DND-41 (cell line): Measurements from ENCODE around the gene GSTA5.

Source experiments
- ATAC-seq: fragments of 200-7000 bp; cut with Tn5 transposase; 3 replicates; pipeline ENCODE4 v1.9.1; 2021; ENCODE audit warnings: low read depth; ENCODE audit not compliant: insufficient read depth
- DNase-seq: peaks from one replicate; pipeline ENCODE4 v3.0.0-alpha.2; 2020
- H2AFZ ChIP-seq: 2 replicates; pipeline ENCODE4 v1.6.0; 2012; ENCODE audit warnings: low read depth, low read length
- H3K27ac ChIP-seq: 2 replicates; pipeline ENCODE4 v1.5.1; 2012; ENCODE audit warnings: low read length, inconsistent platforms
- H3K27me3 ChIP-seq: fragments of 200-600 bp; sonication (generic); 2 replicates; pipeline ENCODE4 v1.6.0; 2012; ENCODE audit warnings: low read length, mild to moderate bottlenecking, inconsistent platforms; ENCODE audit not compliant: insufficient read depth, poor library complexity
- H3K36me3 ChIP-seq: 2 replicates; pipeline ENCODE4 v1.5.1; 2012; ENCODE audit warnings: low read length, inconsistent platforms; ENCODE audit not compliant: insufficient read depth
- H3K4me1 ChIP-seq: 2 replicates; pipeline ENCODE4 v1.5.1; 2012; ENCODE audit warnings: mild to moderate bottlenecking, low read length; ENCODE audit not compliant: insufficient read depth
- H3K4me2 ChIP-seq: 2 replicates; pipeline ENCODE4 v1.6.0; 2012; ENCODE audit warnings: mild to moderate bottlenecking, moderate library complexity, low read length, inconsistent platforms; ENCODE audit not compliant: insufficient read depth
- H3K4me3 ChIP-seq, 2 experiments: fragments of 200-600 bp in 1 of 2; shearing (Covaris generic) in 1 of 2; 2 replicates each; pipeline ENCODE4 v1.5.1; 2012 to 2016; ENCODE audit warnings: inconsistent platforms in 2 of 2, low read length in 2 of 2, mild to moderate bottlenecking in 2 of 2, low read depth in 1 of 2, moderate library complexity in 1 of 2
- H3K79me2 ChIP-seq: 2 replicates; pipeline ENCODE4 v1.6.0; 2012; ENCODE audit warnings: low read length, inconsistent platforms; ENCODE audit not compliant: insufficient read depth
- H3K9ac ChIP-seq: 2 replicates; pipeline ENCODE4 v1.6.0; 2012; ENCODE audit warnings: low read depth, mild to moderate bottlenecking, inconsistent platforms, low read length, moderate library complexity
- H3K9me3 ChIP-seq: 2 replicates; pipeline ENCODE4 v1.5.1; 2012; ENCODE audit warnings: low read length, moderate library complexity, mild to moderate bottlenecking, inconsistent platforms; ENCODE audit not compliant: insufficient read depth, severe bottlenecking
- H4K20me1 ChIP-seq: 2 replicates; pipeline ENCODE4 v1.6.0; 2012; ENCODE audit warnings: low read length; ENCODE audit not compliant: insufficient read depth
- CTCF ChIP-seq: IDR thresholded peaks from 2 replicates; pipeline ENCODE4 v1.5.1; 2012; ENCODE audit warnings: borderline replicate concordance, low read length, moderate library complexity, mild to moderate bottlenecking; ENCODE audit not compliant: poor library complexity, severe bottlenecking; ENCODE audit errors: extremely low read depth
- EZH2 ChIP-seq: IDR thresholded peaks from 3 replicates; pipeline ENCODE4 v1.6.1; 2012; ENCODE audit warnings: borderline replicate concordance, low read depth, mild to moderate bottlenecking, moderate library complexity, low read length, inconsistent platforms; ENCODE audit not compliant: severe bottlenecking

Gene GSTA5

GRCh38 chr6:52840763-52841585 lies at the start of gene GSTA5:
Gene GSTA5 (minus strand): TSS chr6:52840813.
- ATAC-seq: no peak
- Histone ChIP-seq H3K4me2 (no peak within 1 kb of the TSS), H3K79me2 (no peaks in the 10 kb centered on the region), H3K4me3 (no peak within 1 kb of the TSS), H3K4me1 (no peaks in the 10 kb centered on the region), H3K9me3 (no peaks in the 10 kb centered on the region), H3K36me3 (no peaks in the 10 kb centered on the region), H2AFZ (no peak within 1 kb of the TSS), H3K27me3 (no peaks in the 10 kb centered on the region), H4K20me1 (no peaks in the 10 kb centered on the region), H3K27ac (no peak within 1 kb of the TSS), H3K9ac (no peak within 1 kb of the TSS)
- no peak for TF ChIP-seq EZH2
- no peak for TF ChIP-seq CTCF
- no peak for DNase-seq

- Histone ChIP-seq H3K79me2 (no peaks in the 10 kb centered on the region), H3K4me3 (no peak overlapping the region), H3K9me3 (no peaks in the 10 kb centered on the region), H3K36me3 (no peaks in the 10 kb centered on the region), H3K9ac (no peak overlapping the region), H2AFZ (no peak overlapping the region), H3K4me2 (no peak overlapping the region), H3K27me3 (peaks cover 3% of the 10 kb centered on the region), H4K20me1 (no peaks in the 10 kb centered on the region), H3K4me1 (no peaks in the 10 kb centered on the region), H3K27ac (no peak overlapping the region)
- TF ChIP-seq EZH2: no peak
- no peak for TF ChIP-seq CTCF
- DNase-seq (no peak), ATAC-seq (no peak)
Observed at GRCh38 chr6:52890018-52890417, 49.4 kb upstream of the GSTA5 start.

- no peaks in the 10 kb centered on the region for H3K36me3 ChIP-seq
- H2AFZ ChIP-seq: no peak overlapping the region
- H4K20me1 ChIP-seq: no peaks in the 10 kb centered on the region
- peaks cover 3% of the 10 kb centered on the region for H3K27me3 ChIP-seq
- ATAC-seq: no peak
- no peak overlapping the region for H3K27ac ChIP-seq
- H3K4me2 ChIP-seq: no peak overlapping the region
- DNase-seq: no peak
- H3K79me2 ChIP-seq: no peaks in the 10 kb centered on the region
- TF ChIP-seq CTCF: no peak
- no peak for TF ChIP-seq EZH2
- H3K4me3 ChIP-seq: no peak overlapping the region
- H3K4me1 ChIP-seq: no peaks in the 10 kb centered on the region
- H3K9me3 ChIP-seq: no peaks in the 10 kb centered on the region
- no peak overlapping the region for H3K9ac ChIP-seq
Observed at GRCh38 chr6:52887910-52888524, 47.4 kb upstream of the GSTA5 start.
